DOHH2 (cell line): ENCODE results near the gene CCDC61.

ENCODE experiments used
- CTCF ChIP-seq: fragments of 200-600 bp; sonication (generic); IDR thresholded peaks from one replicate; pipeline ENCODE4 v1.5.1; 2014; ENCODE audit warnings: antibody characterized with exemption, mild to moderate bottlenecking, low read depth, low read length; ENCODE audit not compliant: poor library complexity, severe bottlenecking
- EZH2phosphoT487 ChIP-seq: fragments of 200-600 bp; sonication (generic); IDR thresholded peaks from 2 replicates; pipeline ENCODE4 v1.6.1; 2017; ENCODE audit warnings: borderline replicate concordance, mild to moderate bottlenecking, antibody characterized with exemption, low read length, moderate library complexity, mixed read lengths

GRCh38 chr19:46058778-46059177, 63.5 kb downstream of the CCDC61 start:
- TF ChIP-seq CTCF (no peak), EZH2phosphoT487 (no peak)
